HFFc6 (cell line): ENCODE results near the gene HOXD10. TPM values are rescaled to one million over a fixed set of nuclear protein-coding genes. Genes with fewer than 3 reads are reported as not detected.

Source experiments
- DNase-seq: peaks from one replicate; pipeline ENCODE4 v3.0.0-alpha.2; 2018
- H3K27ac Mint-ChIP-seq: 2 replicates; pipeline ENCODE4 v1.8.0; 2020; ENCODE audit warnings: mild to moderate bottlenecking, mixed read lengths
- H3K27me3 Mint-ChIP-seq: 2 replicates; pipeline ENCODE4 v1.8.0; 2021; ENCODE audit warnings: mild to moderate bottlenecking, moderate library complexity, mixed read lengths; ENCODE audit not compliant: insufficient read depth
- H3K36me3 Mint-ChIP-seq: 2 replicates; pipeline ENCODE4 v1.8.0; 2021; ENCODE audit warnings: low read depth, mixed read lengths
- H3K4me1 Mint-ChIP-seq: 2 replicates; pipeline ENCODE4 v1.8.0; 2020; ENCODE audit warnings: low read depth, mixed read lengths
- H3K4me3 Mint-ChIP-seq: 2 replicates; pipeline ENCODE4 v1.8.0; 2020; ENCODE audit warnings: mild to moderate bottlenecking, moderate library complexity, mixed read lengths
- H3K9me3 Mint-ChIP-seq: 2 replicates; pipeline ENCODE4 v1.8.0; 2020; ENCODE audit warnings: mild to moderate bottlenecking, mixed read lengths
- CTCF ChIP-seq: fragments of 200-600 bp; sonication (generic); IDR thresholded peaks from 2 replicates; pipeline ENCODE4 v1.5.0; 2021; ENCODE audit warnings: antibody characterized with exemption, mild to moderate bottlenecking
- total RNA-seq, 6 experiments: library from RNA; stranded (reverse); fragmentation: NEBNext Ultra II Directional; extraction: Animal tissue kit (Norgen Biotek cat#: 25700); gene quantifications; 2 replicates in 1 of 6; 3 replicates in 5 of 6; pipeline ENCODE4 v1.2.3, GENCODE V29; 2021

Gene HOXD10
- total RNA-seq, 6 experiments from 2014 or later, result 10.9 to 14.5 (median 12.8) TPM

- TF ChIP-seq CTCF, result peak; percentile 43
- Mint-ChIP-seq H3K4me1 (peaks cover 67% of the 10 kb centered on the region), H3K9me3 (no peaks in the 10 kb centered on the region), H3K27me3 (peaks cover 33% of the 10 kb centered on the region), H3K27ac (peak overlapping the region; percentile 84; the same call in 1 of the 2 replicates), H3K4me3 (peak overlapping the region; percentile 73; the same call in 1 of the 2 replicates), H3K36me3 (peaks cover 5% of the 10 kb centered on the region; the same call in 1 of the 2 replicates)
- peak; percentile 24 for DNase-seq
These were observed 18.5 kb downstream of the HOXD10 start for GRCh38 chr2:176135035-176135440.

- Mint-ChIP-seq H3K27me3 (peaks cover 28% of the 10 kb centered on the region), H3K9me3 (no peaks in the 10 kb centered on the region), H3K36me3 (peaks cover 5% of the 10 kb centered on the region; the same call in 1 of the 2 replicates), H3K4me3 (peak overlapping the region; percentile 73), H3K4me1 (peaks cover 57% of the 10 kb centered on the region), H3K27ac (peak overlapping the region; percentile 84)
- no peak for DNase-seq
- TF ChIP-seq CTCF, result no peak
These were observed 20.0 kb downstream of the HOXD10 start for GRCh38 chr2:176136374-176137251.

- Mint-ChIP-seq H3K27ac (peak overlapping the region; percentile 39; the same call in 1 of the 2 replicates), H3K36me3 (peaks cover 3% of the 10 kb centered on the region; the same call in 1 of the 2 replicates), H3K4me1 (peaks cover 51% of the 10 kb centered on the region), H3K9me3 (no peaks in the 10 kb centered on the region), H3K4me3 (peak overlapping the region; percentile 59; the same call in 1 of the 2 replicates), H3K27me3 (peaks cover 25% of the 10 kb centered on the region)
- TF ChIP-seq CTCF, result no peak
- no peak for DNase-seq
These were observed 20.6 kb downstream of the HOXD10 start for GRCh38 chr2:176137252-176137580.

GRCh38 chr2:176137906-176138305 lies 21.3 kb downstream of the HOXD10 start:
- no peak overlapping the region for H3K27ac Mint-ChIP-seq
- no peak for TF ChIP-seq CTCF
- H3K27me3 Mint-ChIP-seq, result peaks cover 18% of the 10 kb centered on the region
- H3K36me3 Mint-ChIP-seq, result no peaks in the 10 kb centered on the region; the same call in 1 of the 2 replicates
- no peaks in the 10 kb centered on the region for H3K9me3 Mint-ChIP-seq
- no peak for DNase-seq
- peak overlapping the region; percentile 59; the same call in 1 of the 2 replicates for H3K4me3 Mint-ChIP-seq
- peaks cover 44% of the 10 kb centered on the region for H3K4me1 Mint-ChIP-seq

- H3K4me3 Mint-ChIP-seq, result peak overlapping the region; percentile 57
- peaks cover 23% of the 10 kb centered on the region for H3K27me3 Mint-ChIP-seq
- no peak overlapping the region for H3K27ac Mint-ChIP-seq
- no peaks in the 10 kb centered on the region for H3K9me3 Mint-ChIP-seq
- no peak for TF ChIP-seq CTCF
- no peak for DNase-seq
- H3K36me3 Mint-ChIP-seq, result no peaks in the 10 kb centered on the region
- H3K4me1 Mint-ChIP-seq, result peaks cover 41% of the 10 kb centered on the region
These were observed 21.9 kb downstream of the HOXD10 start for GRCh38 chr2:176138526-176138922.
